Measurements from ENCODE around the gene POLE2. TPM values are rescaled to one million over a fixed set of nuclear protein-coding genes. Genes with fewer than 3 reads are reported as not detected.

Gene POLE2, protein sequence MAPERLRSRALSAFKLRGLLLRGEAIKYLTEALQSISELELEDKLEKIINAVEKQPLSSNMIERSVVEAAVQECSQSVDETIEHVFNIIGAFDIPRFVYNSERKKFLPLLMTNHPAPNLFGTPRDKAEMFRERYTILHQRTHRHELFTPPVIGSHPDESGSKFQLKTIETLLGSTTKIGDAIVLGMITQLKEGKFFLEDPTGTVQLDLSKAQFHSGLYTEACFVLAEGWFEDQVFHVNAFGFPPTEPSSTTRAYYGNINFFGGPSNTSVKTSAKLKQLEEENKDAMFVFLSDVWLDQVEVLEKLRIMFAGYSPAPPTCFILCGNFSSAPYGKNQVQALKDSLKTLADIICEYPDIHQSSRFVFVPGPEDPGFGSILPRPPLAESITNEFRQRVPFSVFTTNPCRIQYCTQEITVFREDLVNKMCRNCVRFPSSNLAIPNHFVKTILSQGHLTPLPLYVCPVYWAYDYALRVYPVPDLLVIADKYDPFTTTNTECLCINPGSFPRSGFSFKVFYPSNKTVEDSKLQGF
- total RNA-seq (ENCODE audit: low replicate concordance), result 4.9 and 5.3 TPM in 2 replicates

DNA sequence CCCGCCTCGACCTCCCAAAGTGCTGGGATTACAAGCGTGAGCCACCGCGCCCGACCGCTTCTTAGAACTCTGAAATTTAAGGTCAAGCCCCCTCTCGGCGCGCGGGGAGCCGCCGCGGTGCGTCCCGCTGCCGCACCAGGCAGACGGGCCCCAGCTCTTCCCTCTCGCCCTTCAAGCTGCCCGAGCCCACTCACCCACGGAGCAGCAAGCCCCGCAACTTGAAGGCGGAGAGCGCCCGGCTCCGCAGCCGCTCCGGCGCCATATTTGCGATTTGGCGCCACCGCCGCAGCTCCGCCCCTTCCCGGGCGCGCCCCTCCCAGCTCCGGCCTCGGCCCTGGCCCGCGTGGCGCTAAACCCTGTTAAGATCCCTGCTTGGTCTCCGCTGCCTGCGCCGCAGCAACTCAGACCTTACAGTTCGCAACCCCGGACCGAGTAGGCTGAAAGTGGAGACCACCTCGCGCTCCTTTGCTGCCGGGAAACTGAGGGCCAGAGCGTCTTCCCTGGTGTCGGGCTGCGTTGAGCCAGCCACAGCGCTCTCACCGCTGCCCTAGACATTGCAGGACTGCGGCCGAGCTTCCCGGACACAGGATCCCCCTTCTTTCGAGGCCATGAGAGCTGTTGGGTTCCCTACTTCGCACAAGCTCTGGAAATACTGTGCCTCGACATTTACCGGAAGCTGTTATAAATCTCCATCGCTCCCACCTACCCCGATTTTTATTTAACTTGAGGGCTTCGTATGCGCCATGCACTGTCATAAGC is at the start of gene POLE2:
POLE2 (minus strand) TSS at position 273 of the 759 bp plus-strand sequence; CDS start at position 262, 11 bp downstream.

DNA sequence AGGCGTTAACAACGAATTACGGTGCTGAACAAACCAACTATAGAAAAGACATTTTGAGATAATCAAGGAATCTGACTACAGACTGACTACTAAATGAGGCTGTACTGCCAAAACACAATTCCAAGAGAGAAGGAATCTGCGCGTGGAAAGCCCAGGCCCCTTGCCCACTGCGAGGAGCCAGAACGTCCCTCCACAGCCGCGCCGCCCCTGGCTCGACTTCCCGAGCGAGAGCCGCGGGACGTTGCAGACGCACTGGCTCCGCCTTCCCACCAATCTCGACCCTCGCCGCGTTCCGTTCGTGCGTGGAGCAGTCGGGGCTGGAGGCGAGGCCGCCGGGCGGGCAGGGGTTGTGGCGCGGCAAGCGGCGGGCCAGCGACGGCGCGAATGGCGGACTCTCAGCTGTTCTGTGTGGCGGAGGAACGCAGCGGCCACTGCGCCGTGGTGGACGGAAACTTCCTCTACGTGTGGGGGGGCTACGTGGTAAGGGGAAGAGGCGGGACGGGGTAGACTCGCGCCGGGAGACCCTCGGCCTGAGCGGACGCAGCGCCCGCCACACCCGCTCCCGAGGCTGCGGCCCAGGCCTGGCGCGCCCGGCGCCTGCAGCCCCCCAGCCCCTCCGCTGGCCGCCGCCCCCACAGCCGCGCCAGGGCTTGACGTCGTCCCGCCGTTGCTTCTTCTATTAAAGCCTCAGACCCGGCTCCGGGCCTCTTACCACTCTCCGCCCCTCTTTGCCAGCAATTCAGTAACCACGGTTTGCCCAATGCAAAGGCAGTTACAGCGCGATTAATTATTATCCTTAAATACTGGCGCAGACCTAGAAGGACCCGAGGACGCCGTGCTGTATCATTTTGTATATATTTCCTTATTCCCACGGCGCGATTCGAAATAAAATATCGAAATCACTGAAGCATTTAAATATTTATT is 5.1 kb upstream of the POLE2 start, which contains the start of gene KLHDC1:
KLHDC1 (plus strand) TSS at position 310 of the 924 bp plus-strand sequence; CDS start at position 385, 75 bp downstream.

DNA sequence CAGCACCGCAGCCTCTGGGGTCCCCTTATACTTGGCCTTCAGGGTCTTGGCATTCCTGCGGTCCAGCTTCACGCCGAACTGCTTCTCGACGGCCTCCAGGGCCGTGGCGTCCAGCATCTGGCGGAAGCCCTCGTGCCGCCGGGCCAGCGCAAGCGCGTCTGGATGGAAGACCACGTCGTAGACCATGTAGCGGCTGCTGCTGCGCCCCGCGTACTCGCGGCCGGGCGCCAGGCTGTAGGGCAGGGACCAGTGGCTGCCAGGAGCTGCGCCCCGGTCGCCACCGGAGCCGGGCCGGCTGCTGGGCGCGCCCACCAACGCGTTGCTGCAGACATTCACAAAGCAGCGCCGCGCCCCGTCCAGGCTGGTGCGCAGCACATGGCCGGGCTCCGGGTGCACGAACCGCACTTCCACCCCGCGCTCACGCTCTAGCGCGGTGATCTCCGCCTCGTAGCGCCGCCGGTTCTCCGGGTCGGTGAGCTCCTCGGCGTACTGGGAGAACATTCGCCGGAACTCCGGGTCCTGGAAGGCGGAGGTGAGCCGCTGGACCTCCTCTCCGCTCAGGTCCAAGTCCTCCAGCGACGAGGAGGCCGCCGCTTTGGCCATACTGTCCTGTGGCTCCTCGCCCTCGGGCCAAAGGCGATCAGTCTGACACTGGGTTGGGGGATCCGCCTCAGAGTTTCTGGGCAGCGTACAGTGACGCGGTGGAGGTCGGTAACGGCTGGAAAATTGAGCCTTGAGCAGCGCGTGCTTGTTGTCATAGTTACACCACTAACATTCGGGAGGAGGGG is 53.3 kb downstream of the POLE2 start, which contains the start of gene DNAAF2:
DNAAF2 (minus strand) TSS at position 698 of the 788 bp plus-strand sequence; CDS start at position 603, 95 bp downstream.

DNA sequence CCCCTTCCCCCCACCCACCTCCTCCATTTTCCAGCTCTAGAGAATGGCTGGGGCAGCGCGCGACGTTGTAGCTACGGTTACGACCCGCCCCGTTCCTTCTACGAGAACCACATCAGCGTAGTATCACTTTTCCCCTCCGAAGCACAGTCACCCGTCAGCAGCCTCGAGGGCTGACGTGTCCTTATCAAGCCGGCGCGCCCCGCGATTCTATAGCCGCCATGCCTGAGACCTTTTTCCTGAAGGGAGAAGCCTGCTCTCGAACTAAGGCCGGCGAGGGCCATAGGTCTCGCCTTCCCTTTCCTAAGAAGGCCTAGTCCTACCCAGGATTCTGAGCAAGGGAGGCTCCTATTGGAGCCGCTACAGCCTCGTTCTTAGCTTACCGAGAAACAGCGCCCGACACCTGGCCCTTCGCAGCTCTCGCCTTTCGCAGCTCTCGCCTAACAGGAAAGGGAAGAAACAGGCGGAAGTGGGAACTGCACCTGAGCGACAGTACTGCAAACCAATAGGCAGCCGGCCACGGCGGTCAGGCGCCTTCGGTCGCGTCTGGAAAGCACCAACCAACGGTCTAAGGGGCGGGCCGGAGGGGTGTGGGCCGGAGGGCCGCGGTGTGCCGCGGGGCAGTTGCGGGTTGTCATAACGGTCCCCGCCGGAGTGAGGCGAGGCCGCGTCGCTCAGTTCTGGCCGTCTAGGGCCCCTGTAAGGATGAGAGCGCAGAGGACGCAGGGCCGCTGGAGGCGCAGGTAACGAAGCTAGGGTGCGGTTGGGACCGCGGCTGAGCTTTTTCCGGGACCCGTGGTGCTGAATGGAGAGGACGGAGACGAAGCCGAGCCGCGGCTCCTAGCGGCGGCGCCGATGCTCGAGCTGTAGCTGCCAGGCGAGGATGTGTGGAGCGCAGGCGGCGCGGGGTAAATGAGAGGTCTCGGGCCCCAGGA is 67.6 kb downstream of the POLE2 start, which contains the start of the genes MGAT2 and RPL36AL:
MGAT2 (plus strand) TSS at position 618 of the 932 bp plus-strand sequence. CDS start 470 bp downstream, outside the sequence.
RPL36AL (minus strand) TSS at position 445 of the 932 bp plus-strand sequence. CDS start 1,522 bp downstream, outside the sequence.

DNA sequence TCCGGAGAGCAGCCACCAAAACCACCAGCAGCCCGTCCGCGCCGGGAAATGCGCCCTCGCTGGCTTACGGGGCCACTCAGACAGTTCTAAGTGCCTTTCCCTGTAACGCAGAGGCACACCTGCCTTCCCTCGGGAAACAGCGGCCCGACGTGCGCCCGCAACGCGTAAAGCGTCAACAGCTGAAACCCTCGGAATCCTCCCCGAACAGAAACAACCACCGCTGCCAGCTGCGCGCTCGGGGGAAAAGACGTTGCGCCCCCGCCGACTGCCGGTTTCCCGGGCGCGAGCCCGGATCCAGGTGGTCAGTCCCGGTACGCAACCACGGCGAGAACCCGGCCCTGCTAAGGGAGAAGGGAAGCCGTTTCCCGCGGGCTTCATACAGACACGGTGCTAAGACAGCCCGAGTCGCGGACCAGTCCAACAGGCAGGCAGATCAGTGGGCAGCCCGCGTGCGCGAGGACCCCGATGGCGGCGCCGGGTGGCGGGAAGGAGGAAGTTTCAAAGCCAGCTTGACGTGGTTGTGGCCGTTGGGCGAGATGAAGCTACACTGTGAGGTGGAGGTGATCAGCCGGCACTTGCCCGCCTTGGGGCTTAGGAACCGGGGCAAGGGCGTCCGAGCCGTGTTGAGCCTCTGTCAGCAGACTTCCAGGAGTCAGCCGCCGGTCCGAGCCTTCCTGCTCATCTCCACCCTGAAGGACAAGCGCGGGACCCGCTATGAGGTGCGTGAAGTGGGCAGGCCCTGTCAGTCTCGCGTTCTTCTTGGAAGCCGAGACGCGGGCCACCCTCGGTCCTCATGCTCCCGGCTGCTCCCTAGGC is 89.3 kb downstream of the POLE2 start, which contains the start of gene LRR1:
LRR1 (plus strand) TSS at position 456 of the 816 bp plus-strand sequence; CDS start at position 537, 81 bp downstream.

Other genes starting within 250 kb of the POLE2 start
- 1,682 and 1,877 TPM in 2 replicates for gene RPS29, start 101.8 kb downstream of the POLE2 start, total RNA-seq (ENCODE audit: low replicate concordance)
- 6.0 and 12.6 TPM in 2 replicates for gene LRR1, start 89.3 kb downstream of the POLE2 start, total RNA-seq (ENCODE audit: low replicate concordance)
- 297 and 551 TPM in 2 replicates for gene RPL36AL, start 67.6 kb downstream of the POLE2 start, total RNA-seq (ENCODE audit: low replicate concordance)
- 30.1 and 73.6 TPM in 2 replicates for gene MGAT2, start 67.4 kb downstream of the POLE2 start, total RNA-seq (ENCODE audit: low replicate concordance)
- gene DNAAF2, start 53.0 kb downstream of the POLE2 start, total RNA-seq (ENCODE audit: low replicate concordance), result 3.5 and 8.9 TPM in 2 replicates
- gene KLHDC1, start 4.9 kb upstream of the POLE2 start, total RNA-seq (ENCODE audit: low replicate concordance), result 2.9 and 9.4 TPM in 2 replicates
- 79.9 and 106 TPM in 2 replicates for gene KLHDC2, start 79.9 kb upstream of the POLE2 start, total RNA-seq (ENCODE audit: low replicate concordance)
- 53.8 and 59.3 TPM in 2 replicates for gene NEMF, start 164.6 kb upstream of the POLE2 start, total RNA-seq (ENCODE audit: low replicate concordance)
- gene ARF6, start 204.9 kb upstream of the POLE2 start, total RNA-seq (ENCODE audit: low replicate concordance), result 28.5 and 50.9 TPM in 2 replicates

Data from smooth muscle cell of the coronary artery (primary cell).